B cell (primary cell): ENCODE results near the gene ANO2. TPM values are rescaled to one million over a fixed set of nuclear protein-coding genes. Genes with fewer than 3 reads are reported as not detected.

Experiments used
- ATAC-seq: fragments of 200-7000 bp; cut with Tn5 transposase; one replicate; pipeline ENCODE4 v1.10.0; 2021; ENCODE audit warnings: low read depth, mild to moderate bottlenecking, moderate number of reproducible peaks, moderate library complexity
- CTCF ChIA-PET: fragments of 350-600 bp; sonication (Branson Sonifier 250); formaldehyde crosslinking; loops from one replicate; lab custom pipeline; 2021; ENCODE audit warnings: antibody characterized with exemption, inconsistent platforms; lab: Charles Lee
- POLR2A ChIA-PET: fragments of 350-600 bp; sonication (Branson Sonifier 250); formaldehyde crosslinking; loops from one replicate; lab custom pipeline; 2021; ENCODE audit warnings: antibody characterized with exemption; lab: Charles Lee
- DNase-seq: peaks from one replicate; pipeline ENCODE4 v3.0.0; 2013
- H2AFZ ChIP-seq: 2 replicates; pipeline ENCODE4 v1.6.1; 2012; ENCODE audit warnings: mild to moderate bottlenecking, low read depth, low read length; ENCODE audit not compliant: insufficient read depth, poor library complexity, severe bottlenecking
- H3K27ac ChIP-seq, 2 donors: 1 replicate in 1 of 2; 2 replicates in 1 of 2; pipeline ENCODE4 v1.5.1; 2012 to 2013; ENCODE audit warnings: low read length in 2 of 2, mild to moderate bottlenecking in 2 of 2, moderate library complexity in 1 of 2
- H3K27me3 ChIP-seq, 4 experiments: fragments of 200-600 bp in 1 of 4; sonication (generic) in 1 of 4; replicated peaks in 1 of 4; 1 replicate in 2 of 4; 2 replicates in 2 of 4; pipeline versions ENCODE4 v1.6.1 to v1.7.0; 2013 to 2016; ENCODE audit warnings: low read length in 3 of 4, mild to moderate bottlenecking in 2 of 4, mixed read lengths in 1 of 4, moderate library complexity in 1 of 4; ENCODE audit not compliant: insufficient read depth in 4 of 4, control insufficient read depth in 3 of 4; ENCODE audit errors: control extremely low read depth in 1 of 4
- H3K36me3 ChIP-seq, 2 experiments: replicated peaks in 1 of 2; 1 replicate in 1 of 2; 2 replicates in 1 of 2; pipeline versions ENCODE4 v1.6.1 to v1.7.1; 2013; ENCODE audit warnings: low read length in 1 of 2; ENCODE audit not compliant: insufficient read depth in 2 of 2, control insufficient read depth in 1 of 2; ENCODE audit errors: control extremely low read depth in 1 of 2, extremely low read depth in 1 of 2
- H3K4me1 ChIP-seq, 2 donors: fragments of 200-600 bp in 1 of 2; sonication (generic) in 1 of 2; 1 replicate in 1 of 2; 2 replicates in 1 of 2; pipeline versions ENCODE4 v1.5.1 to v1.6.1; 2013 to 2017; ENCODE audit warnings: low read length in 2 of 2; ENCODE audit not compliant: control insufficient read depth in 2 of 2, insufficient read depth in 2 of 2
- H3K4me2 ChIP-seq: replicated peaks from 2 replicates; pipeline ENCODE3; 2012; ENCODE audit warnings: mild to moderate bottlenecking, low read depth, low read length; ENCODE audit not compliant: poor library complexity, severe bottlenecking
- H3K4me3 ChIP-seq, 5 experiments: fragments of 200-600 bp in 1 of 5; sonication (generic) in 1 of 5; 1 replicate in 3 of 5; 2 replicates in 2 of 5; pipeline versions ENCODE4 v1.5.1 to v1.7.0; 2011 to 2016; ENCODE audit warnings: low read length in 4 of 5, mild to moderate bottlenecking in 4 of 5, low read depth in 2 of 5, control low read depth in 1 of 5, moderate library complexity in 1 of 5; ENCODE audit not compliant: insufficient read depth in 1 of 5; ENCODE audit errors: control extremely low read depth in 1 of 5, extremely low read depth in 1 of 5
- H3K79me2 ChIP-seq: fragments of 200-600 bp; sonication (generic); one replicate; pipeline ENCODE4 v1.6.0; 2016; ENCODE audit warnings: low read length; ENCODE audit not compliant: control insufficient read depth, insufficient read depth
- H3K9ac ChIP-seq: fragments of 200-600 bp; sonication (generic); 2 replicates; pipeline ENCODE4 v1.6.1; 2017; ENCODE audit warnings: mild to moderate bottlenecking, low read length, moderate library complexity
- H3K9me3 ChIP-seq, 3 donors: one replicate each; pipeline versions ENCODE4 v1.6.1 to v1.7.1; 2013; ENCODE audit warnings: low read length in 2 of 3; ENCODE audit not compliant: control insufficient read depth in 2 of 3, insufficient read depth in 1 of 3; ENCODE audit errors: control extremely low read depth in 1 of 3
- H4K20me1 ChIP-seq: 2 replicates; pipeline ENCODE4 v1.6.0; 2012; ENCODE audit warnings: mild to moderate bottlenecking, low read length; ENCODE audit not compliant: insufficient read depth, control insufficient read depth, poor library complexity, severe bottlenecking
- H3K27ac Mint-ChIP-seq: one replicate; pipeline ENCODE4 v1.8.0; 2021; ENCODE audit warnings: mixed read lengths
- H3K27me3 Mint-ChIP-seq: one replicate; pipeline ENCODE4 v1.8.0; 2021; ENCODE audit warnings: mixed read lengths
- H3K4me1 Mint-ChIP-seq: one replicate; pipeline ENCODE4 v1.8.0; 2021; ENCODE audit warnings: mixed read lengths
- H3K4me3 Mint-ChIP-seq: one replicate; pipeline ENCODE4 v1.8.0; 2021; ENCODE audit warnings: mixed read lengths
- H3K9me3 Mint-ChIP-seq: one replicate; pipeline ENCODE4 v1.8.0; 2022; ENCODE audit warnings: mixed read lengths; ENCODE audit not compliant: insufficient read depth
- EZH2 ChIP-seq: IDR thresholded peaks from 2 replicates; pipeline ENCODE4 v1.6.1; 2012; ENCODE audit warnings: borderline replicate concordance, low read depth, mild to moderate bottlenecking, moderate library complexity, low read length; ENCODE audit not compliant: insufficient read depth, poor library complexity, severe bottlenecking
- whole genome bisulfite sequencing: methylation state at CpG from one replicate; pipeline ENCODE4 v1.1.5; 2013; ENCODE audit warnings: missing lambda C conversion rate; ENCODE audit not compliant: insufficient coverage; 5-methylcytosine and 5-hydroxymethylcytosine counted together
- intact Hi-C: fragments of 100-400 bp; cut with micrococcal nuclease; formaldehyde crosslinking; loops from one replicate; pipeline ENCODE4 v1.10.0; 2022
- polyA plus RNA-seq: library from polyadenylated mRNA; depleted of rRNA; stranded (reverse); fragments of >200 nt; gene quantifications from 2 replicates; pipeline ENCODE4 v1.2.3, GENCODE V29; 2012
- total RNA-seq, 2 donors: library from RNA; stranded (reverse); fragments of 120-200 nt in 1 of 2; gene quantifications; 1 replicate in 1 of 2; 2 replicates in 1 of 2; pipeline versions ENCODE4 v1.2.3 to v1.2.4, GENCODE V29; 2013 to 2022
- TF ChIP-seq, protein P1 (sequence below): fragments of 200-600 bp; IDR thresholded peaks from one replicate; pipeline ENCODE4 v1.8.0; 2022; ENCODE audit warnings: antibody characterized with exemption, mild to moderate bottlenecking

Gene ANO2
- total and polyA plus RNA-seq, 2 donors (not counting 1 experiment from before 2014, with no cell fraction given): not detected

DNA sequence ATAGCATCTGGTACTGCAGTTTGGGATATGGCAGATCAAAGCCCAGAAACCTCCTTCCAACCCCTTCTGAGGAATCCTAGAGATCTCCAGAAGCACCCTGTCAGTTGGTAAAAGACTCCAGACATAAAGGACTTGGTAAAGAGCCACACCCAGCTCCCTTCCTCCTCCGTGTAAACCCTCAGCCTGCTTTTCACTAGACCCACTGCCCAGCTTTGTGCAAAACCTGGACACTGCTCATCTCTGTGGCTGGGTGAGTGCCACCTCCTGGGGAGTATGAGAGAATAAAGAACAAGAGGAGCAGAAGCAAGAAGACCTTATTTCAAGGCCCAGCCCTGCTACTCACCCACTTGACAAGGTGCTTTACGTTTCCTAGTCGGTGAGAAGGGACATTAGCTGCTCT, 33.0 kb downstream of the ANO2 start:
- Mint-ChIP-seq H3K27me3 (peaks cover 21% of the 10 kb centered on the region), H3K27ac (no peak overlapping the region), H3K4me3 (no peak overlapping the region), H3K4me1 (no peaks in the 10 kb centered on the region), H3K9me3 (no peaks in the 10 kb centered on the region)
- Histone ChIP-seq H2AFZ (no peak overlapping the region), H3K79me2 (no peaks in the 10 kb centered on the region), H4K20me1 (no peaks in the 10 kb centered on the region), H3K9ac (no peak overlapping the region), H3K4me1 (no peaks in the 10 kb centered on the region), H3K27me3 (peaks cover 0 to 4% (median 1%) of the 10 kb centered on the region in 4 experiments), H3K27ac (no peak overlapping the region), H3K9me3 (peaks cover 0 to 2% (median 0%) of the 10 kb centered on the region in 3 donors), H3K36me3 (no peaks in the 10 kb centered on the region), H3K4me3 (no peak overlapping the region), H3K4me2 (no peak overlapping the region)
- no CpG with 5 or more reads among the region's 3 CpGs for WGBS
- TF ChIP-seq, protein P1, sequence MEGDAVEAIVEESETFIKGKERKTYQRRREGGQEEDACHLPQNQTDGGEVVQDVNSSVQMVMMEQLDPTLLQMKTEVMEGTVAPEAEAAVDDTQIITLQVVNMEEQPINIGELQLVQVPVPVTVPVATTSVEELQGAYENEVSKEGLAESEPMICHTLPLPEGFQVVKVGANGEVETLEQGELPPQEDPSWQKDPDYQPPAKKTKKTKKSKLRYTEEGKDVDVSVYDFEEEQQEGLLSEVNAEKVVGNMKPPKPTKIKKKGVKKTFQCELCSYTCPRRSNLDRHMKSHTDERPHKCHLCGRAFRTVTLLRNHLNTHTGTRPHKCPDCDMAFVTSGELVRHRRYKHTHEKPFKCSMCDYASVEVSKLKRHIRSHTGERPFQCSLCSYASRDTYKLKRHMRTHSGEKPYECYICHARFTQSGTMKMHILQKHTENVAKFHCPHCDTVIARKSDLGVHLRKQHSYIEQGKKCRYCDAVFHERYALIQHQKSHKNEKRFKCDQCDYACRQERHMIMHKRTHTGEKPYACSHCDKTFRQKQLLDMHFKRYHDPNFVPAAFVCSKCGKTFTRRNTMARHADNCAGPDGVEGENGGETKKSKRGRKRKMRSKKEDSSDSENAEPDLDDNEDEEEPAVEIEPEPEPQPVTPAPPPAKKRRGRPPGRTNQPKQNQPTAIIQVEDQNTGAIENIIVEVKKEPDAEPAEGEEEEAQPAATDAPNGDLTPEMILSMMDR: no peak
- TF ChIP-seq EZH2: no peak
- DNase-seq (no peak), ATAC-seq (no peak)
- CTCF ChIA-PET: no interaction called here
- intact Hi-C loops: no loop called here
- POLR2A ChIA-PET: no interaction called here

GRCh38 chr12:5910790-5911548, 34.1 kb downstream of the ANO2 start:
- ChIA-PET CTCF (no interaction called here), POLR2A (no interaction called here)
- Histone ChIP-seq H3K27ac (no peak overlapping the region), H3K9ac (no peak overlapping the region), H4K20me1 (no peaks in the 10 kb centered on the region), H3K4me2 (no peak overlapping the region), H3K36me3 (no peaks in the 10 kb centered on the region), H3K9me3 (peaks cover 0 to 2% (median 0%) of the 10 kb centered on the region in 3 donors), H3K79me2 (no peaks in the 10 kb centered on the region), H3K27me3 (peaks cover 0 to 4% (median 1%) of the 10 kb centered on the region in 4 experiments), H2AFZ (no peak overlapping the region), H3K4me1 (no peaks in the 10 kb centered on the region), H3K4me3 (no peak overlapping the region)
- H3K4me3 Mint-ChIP-seq: no peak overlapping the region
- DNase-seq: no peak
- WGBS: 74% methylated on average over 4 of the region's 7 CpGs
- no peak for ATAC-seq
- no peak overlapping the region for H3K27ac Mint-ChIP-seq
- peaks cover 21% of the 10 kb centered on the region for H3K27me3 Mint-ChIP-seq
- H3K4me1 Mint-ChIP-seq: no peaks in the 10 kb centered on the region
- intact Hi-C loops: no loop called here
- TF ChIP-seq, protein P1: no peak
- TF ChIP-seq EZH2: no peak
- no peaks in the 10 kb centered on the region for H3K9me3 Mint-ChIP-seq
